ENCODE data around the gene NTNG2.

NTNG2 gene

GRCh38 chr9:132211570-132211969 lies 49.7 kb downstream of the NTNG2 start:
- no peaks in the 10 kb centered on the region for H3K36me3 ChIP-seq (ENCODE audit: control insufficient read depth, insufficient read depth, low read length)
- H3K9me3 ChIP-seq (ENCODE audit: control insufficient read depth, insufficient read depth, low read length) = no peaks in the 10 kb centered on the region
- H3K9ac ChIP-seq (ENCODE audit: low read depth, low read length) = no peak overlapping the region
- no peaks in the 10 kb centered on the region for H3K4me1 ChIP-seq (ENCODE audit: control insufficient read depth, insufficient read depth, low read length)
- no peaks in the 10 kb centered on the region for H3K27me3 ChIP-seq (ENCODE audit: control insufficient read depth, insufficient read depth, low read length)
- no peak overlapping the region for H3K4me3 ChIP-seq (ENCODE audit: low read depth, low read length)

DNA sequence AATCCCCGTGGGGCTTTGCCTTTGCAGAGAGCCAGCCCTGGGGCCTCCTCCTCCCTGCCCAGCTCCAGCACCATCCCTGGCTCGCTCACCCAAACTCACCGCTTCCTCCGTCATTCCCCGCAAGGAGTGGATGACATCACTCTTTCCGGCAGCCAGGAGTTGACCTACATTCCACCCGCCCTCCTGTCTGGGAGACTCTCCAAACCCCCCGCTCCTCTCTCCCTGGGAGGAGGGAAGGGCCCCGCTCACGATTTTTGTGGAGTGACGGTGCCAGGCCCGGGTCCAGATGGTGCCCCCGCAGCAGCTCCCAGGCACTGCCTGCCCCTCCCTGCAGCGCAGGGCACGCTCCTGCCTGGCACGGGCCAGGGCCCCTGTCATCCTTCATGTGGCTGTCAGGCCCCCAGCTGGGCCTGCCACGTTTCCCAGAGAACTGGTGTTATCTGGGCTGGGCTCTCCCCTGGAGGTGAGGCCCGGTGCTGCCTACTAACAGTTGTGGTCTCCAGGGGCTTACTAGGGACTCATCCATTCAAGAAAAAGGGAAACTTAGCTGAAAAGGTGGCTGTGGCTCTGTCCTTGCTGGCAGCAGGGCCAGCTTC lies 52.3 kb downstream of the NTNG2 start:
- Histone ChIP-seq H3K4me3 (ENCODE audit: low read depth, low read length) (no peak overlapping the region), H3K27me3 (ENCODE audit: control insufficient read depth, insufficient read depth, low read length) (no peaks in the 10 kb centered on the region), H3K36me3 (ENCODE audit: control insufficient read depth, insufficient read depth, low read length) (no peaks in the 10 kb centered on the region), H3K9ac (ENCODE audit: low read depth, low read length) (no peak overlapping the region), H3K4me1 (ENCODE audit: control insufficient read depth, insufficient read depth, low read length) (no peaks in the 10 kb centered on the region), H3K9me3 (ENCODE audit: control insufficient read depth, insufficient read depth, low read length) (no peaks in the 10 kb centered on the region)

- Histone ChIP-seq H3K9ac (ENCODE audit: low read depth, low read length) (no peak overlapping the region), H3K36me3 (ENCODE audit: control insufficient read depth, insufficient read depth, low read length) (no peaks in the 10 kb centered on the region), H3K27me3 (ENCODE audit: control insufficient read depth, insufficient read depth, low read length) (no peaks in the 10 kb centered on the region), H3K9me3 (ENCODE audit: control insufficient read depth, insufficient read depth, low read length) (no peaks in the 10 kb centered on the region), H3K4me1 (ENCODE audit: control insufficient read depth, insufficient read depth, low read length) (no peaks in the 10 kb centered on the region), H3K4me3 (ENCODE audit: low read depth, low read length) (no peak overlapping the region)
These were observed 55.2 kb downstream of the NTNG2 start for GRCh38 chr9:132216861-132217619.

DNA sequence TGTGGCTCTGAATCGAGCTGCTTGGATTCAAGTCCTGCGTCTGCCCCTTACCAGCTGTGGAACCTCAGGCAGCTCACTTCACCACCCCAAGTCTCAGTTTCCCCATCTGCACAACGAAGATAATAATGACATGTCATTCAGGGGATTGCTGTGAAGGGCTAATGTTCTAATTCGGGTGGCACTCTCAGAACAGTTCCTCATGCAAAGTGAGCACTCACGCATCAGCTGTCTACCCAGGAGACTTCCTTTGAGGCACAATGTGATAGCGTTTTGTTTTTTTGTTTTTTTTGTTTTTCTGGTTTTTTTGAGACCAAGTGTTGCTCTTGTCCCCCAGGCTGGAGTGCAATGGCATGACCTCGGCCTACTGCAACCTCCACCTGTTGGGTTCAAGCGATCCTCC lies 56.4 kb downstream of the NTNG2 start:
- no peaks in the 10 kb centered on the region for H3K4me1 ChIP-seq (ENCODE audit: control insufficient read depth, insufficient read depth, low read length)
- H3K27me3 ChIP-seq (ENCODE audit: control insufficient read depth, insufficient read depth, low read length) = no peaks in the 10 kb centered on the region
- no peaks in the 10 kb centered on the region for H3K36me3 ChIP-seq (ENCODE audit: control insufficient read depth, insufficient read depth, low read length)
- no peak overlapping the region for H3K4me3 ChIP-seq (ENCODE audit: low read depth, low read length)
- no peaks in the 10 kb centered on the region for H3K9me3 ChIP-seq (ENCODE audit: control insufficient read depth, insufficient read depth, low read length)
- H3K9ac ChIP-seq (ENCODE audit: low read depth, low read length) = no peak overlapping the region

GRCh38 chr9:132221941-132222340 lies 60.1 kb downstream of the NTNG2 start:
- no peaks in the 10 kb centered on the region for H3K36me3 ChIP-seq (ENCODE audit: control insufficient read depth, insufficient read depth, low read length)
- no peak overlapping the region for H3K4me3 ChIP-seq (ENCODE audit: low read depth, low read length)
- H3K9ac ChIP-seq (ENCODE audit: low read depth, low read length) = no peak overlapping the region
- H3K27me3 ChIP-seq (ENCODE audit: control insufficient read depth, insufficient read depth, low read length) = no peaks in the 10 kb centered on the region
- H3K4me1 ChIP-seq (ENCODE audit: control insufficient read depth, insufficient read depth, low read length) = no peaks in the 10 kb centered on the region
- no peaks in the 10 kb centered on the region for H3K9me3 ChIP-seq (ENCODE audit: control insufficient read depth, insufficient read depth, low read length)

DNA sequence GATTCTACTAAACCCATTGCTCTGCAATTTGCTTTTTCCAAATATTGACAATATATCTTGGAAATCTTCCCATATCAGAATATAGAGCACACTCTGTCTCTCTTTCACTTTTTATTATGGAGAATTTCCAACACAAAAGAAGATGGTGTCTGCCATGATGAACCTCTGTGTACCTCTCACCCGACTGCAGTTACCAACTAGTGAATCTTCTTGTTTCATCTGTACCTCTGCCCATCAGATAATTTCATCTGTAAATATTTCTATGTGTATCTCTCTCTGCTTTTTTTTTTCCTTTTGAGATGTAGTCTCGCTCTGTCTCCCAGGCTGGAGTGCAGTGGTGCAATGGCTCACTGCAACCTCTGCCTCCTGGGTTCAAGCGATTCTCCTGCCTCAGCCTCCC lies 62.8 kb downstream of the NTNG2 start:
- Histone ChIP-seq H3K9me3 (ENCODE audit: control insufficient read depth, insufficient read depth, low read length) (no peaks in the 10 kb centered on the region), H3K4me3 (ENCODE audit: low read depth, low read length) (no peak overlapping the region), H3K27me3 (ENCODE audit: control insufficient read depth, insufficient read depth, low read length) (no peaks in the 10 kb centered on the region), H3K9ac (ENCODE audit: low read depth, low read length) (no peak overlapping the region), H3K4me1 (ENCODE audit: control insufficient read depth, insufficient read depth, low read length) (no peaks in the 10 kb centered on the region), H3K36me3 (ENCODE audit: control insufficient read depth, insufficient read depth, low read length) (no peaks in the 10 kb centered on the region)

GRCh38 chr9:132226571-132227430 lies 64.9 kb downstream of the NTNG2 start:
- Histone ChIP-seq H3K27me3 (ENCODE audit: control insufficient read depth, insufficient read depth, low read length) (no peaks in the 10 kb centered on the region), H3K36me3 (ENCODE audit: control insufficient read depth, insufficient read depth, low read length) (no peaks in the 10 kb centered on the region), H3K4me1 (ENCODE audit: control insufficient read depth, insufficient read depth, low read length) (no peaks in the 10 kb centered on the region), H3K4me3 (ENCODE audit: low read depth, low read length) (no peak overlapping the region), H3K9ac (ENCODE audit: low read depth, low read length) (no peak overlapping the region), H3K9me3 (ENCODE audit: control insufficient read depth, insufficient read depth, low read length) (no peaks in the 10 kb centered on the region)

DNA sequence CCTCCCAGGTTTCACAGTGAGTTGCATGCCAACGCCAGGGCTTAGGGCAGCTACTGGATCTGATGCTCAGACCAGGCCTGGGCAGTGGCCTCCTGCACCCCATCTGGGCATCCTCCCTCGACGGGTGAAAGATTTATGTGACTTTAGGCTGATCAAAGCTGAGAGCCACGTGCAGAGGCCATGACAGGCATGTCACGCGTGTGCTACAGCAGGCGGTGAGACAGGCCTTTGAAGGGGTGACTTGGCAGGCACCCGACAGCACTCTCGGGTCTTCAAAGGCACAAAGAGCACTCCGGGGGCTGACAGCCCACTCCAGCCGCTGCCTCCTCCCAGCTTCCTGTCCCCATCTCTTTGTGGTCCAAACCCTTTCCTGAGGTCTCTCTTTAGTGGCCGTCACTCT lies 66.2 kb downstream of the NTNG2 start:
- Histone ChIP-seq H3K9ac (ENCODE audit: low read depth, low read length) (no peak overlapping the region), H3K36me3 (ENCODE audit: control insufficient read depth, insufficient read depth, low read length) (no peaks in the 10 kb centered on the region)

DNA sequence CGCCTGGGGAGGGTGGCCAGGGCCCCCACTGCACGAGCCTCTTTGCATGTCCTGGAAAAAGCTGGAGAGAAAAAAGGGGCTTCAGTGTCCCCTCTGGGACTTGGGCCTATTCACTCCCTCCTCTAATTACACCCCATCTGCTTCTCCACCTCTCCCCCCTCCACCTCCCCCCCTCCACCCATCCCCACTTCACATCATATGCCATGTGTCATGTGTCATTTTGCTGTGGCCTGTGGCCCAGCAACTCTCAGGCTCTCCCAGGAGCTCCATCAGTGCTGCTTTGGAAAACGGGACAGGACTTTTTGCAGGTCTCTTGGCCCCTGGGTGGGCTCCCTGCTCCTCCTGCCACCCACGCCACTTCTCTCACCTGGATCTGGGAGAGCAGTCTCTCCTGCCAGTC lies 68.7 kb downstream of the NTNG2 start:
- no peaks in the 10 kb centered on the region for H3K27me3 ChIP-seq (ENCODE audit: control insufficient read depth, insufficient read depth, low read length)
- no peaks in the 10 kb centered on the region for H3K9me3 ChIP-seq (ENCODE audit: control insufficient read depth, insufficient read depth, low read length)
- H3K4me3 ChIP-seq (ENCODE audit: low read depth, low read length) = no peak overlapping the region
- no peaks in the 10 kb centered on the region for H3K36me3 ChIP-seq (ENCODE audit: control insufficient read depth, insufficient read depth, low read length)
- no peaks in the 10 kb centered on the region for H3K4me1 ChIP-seq (ENCODE audit: control insufficient read depth, insufficient read depth, low read length)
- H3K9ac ChIP-seq (ENCODE audit: low read depth, low read length) = no peak overlapping the region

More for the DNA sequence above, 66.2 kb downstream of the NTNG2 start:
- H3K9me3 ChIP-seq (ENCODE audit: control insufficient read depth, insufficient read depth, low read length) = no peaks in the 10 kb centered on the region
- H3K4me3 ChIP-seq (ENCODE audit: low read depth, low read length) = no peak overlapping the region
- H3K27me3 ChIP-seq (ENCODE audit: control insufficient read depth, insufficient read depth, low read length) = no peaks in the 10 kb centered on the region
- H3K4me1 ChIP-seq (ENCODE audit: control insufficient read depth, insufficient read depth, low read length) = no peaks in the 10 kb centered on the region

DNA sequence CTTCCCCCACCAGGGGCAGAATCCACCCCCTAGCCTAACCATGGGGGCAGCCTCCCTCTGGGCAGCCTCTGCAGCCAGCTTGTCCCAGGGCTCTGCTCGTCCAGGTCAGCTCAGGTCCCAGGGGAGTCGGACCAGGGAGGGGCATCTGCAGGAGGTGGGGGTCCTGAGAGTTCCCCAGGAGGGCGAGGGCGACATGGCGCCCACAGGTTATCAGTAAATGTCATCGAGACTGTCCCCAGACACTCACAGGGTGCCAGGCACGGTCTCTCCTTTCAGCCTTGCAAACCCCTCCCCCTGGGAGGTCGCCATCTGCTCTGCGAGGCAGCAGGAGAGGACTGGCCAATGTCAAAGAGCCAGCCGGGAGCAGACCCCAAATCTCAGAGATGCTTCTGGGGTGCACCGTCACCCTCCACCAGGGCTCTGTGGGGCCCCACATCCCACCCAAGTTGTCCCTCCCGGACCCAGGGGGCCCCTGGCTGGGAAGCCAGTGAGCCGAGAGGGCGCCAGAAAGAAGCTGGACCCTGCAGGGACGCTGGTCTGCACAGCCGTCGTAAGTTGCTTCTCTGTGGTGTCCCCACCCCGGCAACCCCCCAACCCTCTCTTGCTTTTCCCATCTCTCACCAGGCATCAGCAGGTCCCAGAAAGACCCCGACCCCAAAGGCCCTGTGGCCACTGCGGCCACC lies 69.3 kb downstream of the NTNG2 start:
- no peaks in the 10 kb centered on the region for H3K27me3 ChIP-seq (ENCODE audit: control insufficient read depth, insufficient read depth, low read length)
- H3K9me3 ChIP-seq (ENCODE audit: control insufficient read depth, insufficient read depth, low read length) = no peaks in the 10 kb centered on the region
- no peak overlapping the region for H3K4me3 ChIP-seq (ENCODE audit: low read depth, low read length)
- peaks cover 2% of the 10 kb centered on the region for H3K36me3 ChIP-seq (ENCODE audit: control insufficient read depth, insufficient read depth, low read length)
- no peak overlapping the region for H3K9ac ChIP-seq (ENCODE audit: low read depth, low read length)
- no peaks in the 10 kb centered on the region for H3K4me1 ChIP-seq (ENCODE audit: control insufficient read depth, insufficient read depth, low read length)

DNA sequence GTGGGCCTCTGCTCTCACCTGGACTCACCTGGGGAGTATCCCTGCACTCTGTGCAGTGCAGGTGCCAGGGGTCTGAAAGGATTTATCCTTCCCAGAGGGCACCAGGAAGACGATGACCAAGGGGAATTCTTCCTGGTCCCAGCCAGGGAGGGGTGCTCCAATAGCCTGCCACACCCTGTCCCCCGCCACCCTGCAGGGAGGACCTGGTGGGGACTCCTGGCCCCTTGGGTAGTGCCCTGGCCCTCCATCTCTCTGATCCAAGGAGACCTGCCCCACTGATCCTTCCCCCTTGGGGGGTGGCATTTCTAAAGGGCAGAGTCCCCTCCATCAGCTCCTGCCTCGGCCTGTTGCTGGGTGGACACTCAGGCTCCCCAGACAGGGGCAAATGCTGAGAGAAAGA lies 70.7 kb downstream of the NTNG2 start:
- Histone ChIP-seq H3K4me1 (ENCODE audit: control insufficient read depth, insufficient read depth, low read length) (no peaks in the 10 kb centered on the region), H3K9ac (ENCODE audit: low read depth, low read length) (no peak overlapping the region), H3K36me3 (ENCODE audit: control insufficient read depth, insufficient read depth, low read length) (peaks cover 2% of the 10 kb centered on the region), H3K9me3 (ENCODE audit: control insufficient read depth, insufficient read depth, low read length) (no peaks in the 10 kb centered on the region), H3K27me3 (ENCODE audit: control insufficient read depth, insufficient read depth, low read length) (no peaks in the 10 kb centered on the region), H3K4me3 (ENCODE audit: low read depth, low read length) (no peak overlapping the region)

All from iPS-15b (cell line).